Astrocyte of the spinal cord (primary cell): ENCODE data around the gene AIP.
"Not testable (repeated sequence)": the region's sequence is repeated elsewhere in the genome, so short reads cannot be mapped to it uniquely, and the experiment has no call there.

Source experiments
- DNase-seq: peaks from one replicate; pipeline ENCODE4 v3.0.0; 2011; ENCODE audit warnings: low read depth, low spot score
- H3K4me3 ChIP-seq: 2 replicates; pipeline ENCODE4 v1.5.1; 2011; ENCODE audit warnings: low read depth, mild to moderate bottlenecking, low read length, moderate library complexity
- CTCF ChIP-seq: IDR thresholded peaks from 2 replicates; pipeline ENCODE4 v1.5.1; 2012; ENCODE audit warnings: low read depth, mild to moderate bottlenecking, low read length, inconsistent platforms
- in situ Hi-C: cut with HindIII; loops from 2 replicates; pipeline ENCODE4 v1.10.0; 2017; ENCODE audit warnings: low sequenced_read_pairs

AIP gene

DNA sequence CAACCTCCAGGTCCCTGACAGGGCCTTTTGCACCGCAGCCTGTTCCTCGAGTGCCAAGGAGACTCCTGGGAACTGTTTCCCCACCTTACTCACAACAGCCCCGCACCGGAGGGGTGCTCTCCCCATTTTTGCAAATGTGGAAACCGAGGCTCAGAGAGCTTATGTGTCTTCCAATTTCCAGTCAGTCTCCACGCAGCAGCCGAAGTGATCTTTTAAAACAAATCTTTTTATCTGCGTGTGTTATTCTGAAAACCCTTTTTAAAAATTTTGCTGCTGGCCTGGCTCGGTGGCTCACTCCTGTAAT, 13.4 kb upstream of the AIP start:
- H3K4me3 ChIP-seq, result peak overlapping the region; percentile 60
- no peak for DNase-seq
- in situ Hi-C loops, result no loop called here
- no peak for TF ChIP-seq CTCF

GRCh38 chr11:67470337-67471002, 12.4 kb upstream of the AIP start:
- in situ Hi-C loops, result no loop called here
- no peak overlapping the region for H3K4me3 ChIP-seq
- no peak for DNase-seq
- no peak for TF ChIP-seq CTCF

DNA sequence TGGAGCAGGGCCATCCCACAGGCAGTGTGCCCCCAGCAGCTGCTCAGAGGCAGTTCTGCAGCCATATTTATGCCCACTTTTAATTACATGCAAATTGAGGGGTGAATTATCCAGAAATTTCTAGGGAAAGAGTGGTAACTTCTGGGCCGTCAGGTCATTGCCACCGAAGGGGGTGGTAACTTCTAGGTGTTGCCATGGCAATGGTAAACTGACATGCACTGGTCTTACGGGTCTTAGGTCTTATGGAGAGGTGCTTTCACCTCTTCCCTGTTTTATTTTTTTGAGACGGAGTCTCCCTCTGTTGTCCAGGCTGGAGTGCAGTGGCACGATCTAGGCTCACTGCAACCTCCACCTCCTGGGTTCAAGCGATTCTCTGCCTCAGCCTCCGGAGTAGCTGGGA, 9.9 kb upstream of the AIP start:
- no peak for DNase-seq
- no peak overlapping the region for H3K4me3 ChIP-seq
- TF ChIP-seq CTCF, result no peak
- in situ Hi-C loops, result no loop called here

GRCh38 chr11:67476692-67477091, 6.1 kb upstream of the AIP start:
- in situ Hi-C loops, H3K4me3 ChIP-seq, DNase-seq: not testable (repeated sequence)

- in situ Hi-C loops, H3K4me3 ChIP-seq, DNase-seq: not testable (repeated sequence)
Measured at GRCh38 chr11:67477344-67478050, 5.3 kb upstream of the AIP start.

- no peak for DNase-seq
- TF ChIP-seq CTCF, result no peak
Measured at GRCh38 chr11:67482275-67482826, 475 bp upstream of the AIP start.

DNA sequence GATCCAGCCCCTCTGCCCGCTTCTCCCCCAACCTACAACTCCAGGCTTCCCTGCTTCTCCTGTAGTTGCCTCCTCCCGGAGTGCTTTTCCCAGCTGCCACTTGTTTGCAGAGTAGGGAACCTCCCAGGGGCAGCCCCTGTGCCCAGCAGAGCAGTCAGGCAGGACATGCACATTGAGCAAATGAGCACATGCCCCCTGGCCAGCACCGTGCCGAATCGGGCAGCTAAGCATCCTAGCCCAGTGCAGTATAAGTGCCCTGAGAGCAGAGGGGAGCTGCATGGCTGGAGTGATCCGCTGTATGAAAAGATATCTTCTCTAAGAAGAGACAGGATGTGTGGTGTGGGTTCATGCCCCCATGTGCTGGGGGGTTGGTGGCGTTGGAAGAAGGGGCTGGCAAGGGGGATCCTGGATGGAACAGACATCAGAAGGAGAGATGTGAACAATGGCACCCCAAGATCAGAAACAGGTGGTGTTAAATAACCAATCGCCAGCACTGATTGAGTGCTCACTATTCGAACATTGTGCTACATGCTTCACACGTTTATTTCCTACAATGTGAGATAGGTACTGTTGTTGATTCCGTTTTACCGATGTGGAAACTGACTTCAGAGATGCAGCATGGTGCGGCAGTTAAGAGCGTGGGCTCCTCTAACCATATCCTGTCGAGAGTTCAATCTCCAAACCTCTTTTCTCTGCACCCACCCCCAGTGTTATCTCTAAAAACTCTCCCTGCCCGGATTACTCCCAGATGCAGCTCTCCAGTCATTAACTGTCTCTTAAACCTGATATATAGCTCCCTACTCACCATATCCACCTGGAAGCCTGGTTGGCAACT, 1.2 kb downstream of the AIP start:
- in situ Hi-C loops, result no loop called here
- no peak for DNase-seq
- TF ChIP-seq CTCF, result no peak
- H3K4me3 ChIP-seq, result peak overlapping the region; percentile 45

More at GRCh38 chr11:67482275-67482826, 475 bp upstream of the AIP start:
- in situ Hi-C loops, result no loop called here
- H3K4me3 ChIP-seq, result peak overlapping the region; percentile 45
